Neural cell (in vitro differentiated cells): ENCODE results near the gene SULT1C2. TPM values are rescaled to one million over a fixed set of nuclear protein-coding genes. Genes with fewer than 3 reads are reported as not detected.
"Not testable (repeated sequence)": the region's sequence is repeated elsewhere in the genome, so short reads cannot be mapped to it uniquely, and the experiment has no call there.

ENCODE experiments used
- H2AFZ ChIP-seq: fragments of 200-600, 300-800 bp; sonication (generic), shearing (Covaris generic); 2 replicates; pipeline ENCODE4 v1.6.0; 2014; ENCODE audit warnings: low read depth, mild to moderate bottlenecking, antibody characterized with exemption, low read length, moderate library complexity
- H3F3A ChIP-seq: fragments of 200-600 bp; shearing (Covaris generic); 2 replicates; pipeline ENCODE4 v1.6.1; 2016; ENCODE audit warnings: mild to moderate bottlenecking, moderate library complexity, mixed read lengths, antibody characterized with exemption, low read length; ENCODE audit not compliant: insufficient read depth, poor library complexity, severe bottlenecking
- H3K27ac ChIP-seq: fragments of 200-600, 300-800 bp; sonication (generic), shearing (Covaris generic); 2 replicates; pipeline ENCODE4 v1.5.1; 2014; ENCODE audit warnings: mild to moderate bottlenecking, low read length, moderate library complexity
- H3K27me3 ChIP-seq: fragments of 300-800, 200-600 bp; sonication (generic), shearing (Covaris generic); 2 replicates; pipeline ENCODE4 v1.6.0; 2014; ENCODE audit warnings: mild to moderate bottlenecking, low read depth, low read length, moderate library complexity; ENCODE audit not compliant: insufficient read depth
- H3K36me3 ChIP-seq: fragments of 300-800, 200-600 bp; sonication (generic), shearing (Covaris generic); 2 replicates; pipeline ENCODE4 v1.5.1; 2014; ENCODE audit warnings: mild to moderate bottlenecking, antibody characterized with exemption, low read length, moderate library complexity; ENCODE audit not compliant: insufficient read depth
- H3K4me2 ChIP-seq: fragments of 300-800, 200-600 bp; sonication (generic), shearing (Covaris generic); 2 replicates; pipeline ENCODE4 v1.6.0; 2014; ENCODE audit warnings: mild to moderate bottlenecking, low read length
- H3K4me3 ChIP-seq: fragments of 300-800, 200-600 bp; sonication (generic), shearing (Covaris generic); 2 replicates; pipeline ENCODE4 v1.5.1; 2014; ENCODE audit warnings: mild to moderate bottlenecking, low read length, moderate library complexity
- H3K79me2 ChIP-seq: fragments of 200-600 bp; shearing (Covaris generic); replicated peaks from 2 replicates; pipeline ENCODE4 v1.6.0; 2014; ENCODE audit warnings: mild to moderate bottlenecking, low read length, moderate library complexity; ENCODE audit not compliant: insufficient read depth
- H3K9ac ChIP-seq: fragments of 300-800, 200-600 bp; sonication (generic), shearing (Covaris generic); 2 replicates; pipeline ENCODE4 v1.6.1; 2016; ENCODE audit warnings: mild to moderate bottlenecking, low read length, mixed read lengths
- H3K9me2 ChIP-seq: fragments of 200-600 bp; shearing (Covaris generic); 2 replicates; pipeline ENCODE4 v1.6.1; 2016; ENCODE audit warnings: mild to moderate bottlenecking, low read length, mixed read lengths; ENCODE audit not compliant: insufficient read depth
- H3K9me3 ChIP-seq: fragments of 200-600, 300-800 bp; sonication (generic), shearing (Covaris generic); 2 replicates; pipeline ENCODE4 v1.6.1; 2016; ENCODE audit warnings: mild to moderate bottlenecking, mixed run types, low read length, moderate library complexity, mixed read lengths
- H4K20me1 ChIP-seq: fragments of 200-600 bp; shearing (Covaris generic); 2 replicates; pipeline ENCODE4 v1.6.1; 2016; ENCODE audit warnings: mild to moderate bottlenecking, mixed run types; ENCODE audit not compliant: insufficient read depth
- RAD21 ChIP-seq: fragments of 450-650 bp; conservative IDR thresholded peaks from 2 replicates; pipeline ENCODE4 v1.6.1; 2014; ENCODE audit warnings: antibody characterized with exemption, mild to moderate bottlenecking, moderate library complexity
- SMC3 ChIP-seq: fragments of 450-650 bp; conservative IDR thresholded peaks from 2 replicates; pipeline ENCODE4 v1.6.1; 2014; ENCODE audit warnings: antibody characterized with exemption, mild to moderate bottlenecking, moderate library complexity; ENCODE audit not compliant: poor library complexity
- TAF1 ChIP-seq: IDR thresholded peaks from 2 replicates; pipeline ENCODE4 v1.6.1; 2012; ENCODE audit warnings: low read depth
- polyA plus RNA-seq: library from polyadenylated mRNA; depleted of rRNA; stranded (reverse); fragments of >200 nt; gene quantifications from 2 replicates; pipeline ENCODE4 v1.2.3, GENCODE V29; 2014

The SULT1C2 gene
- polyA plus RNA-seq, 1 donor from 2014 or later, result not detected

DNA sequence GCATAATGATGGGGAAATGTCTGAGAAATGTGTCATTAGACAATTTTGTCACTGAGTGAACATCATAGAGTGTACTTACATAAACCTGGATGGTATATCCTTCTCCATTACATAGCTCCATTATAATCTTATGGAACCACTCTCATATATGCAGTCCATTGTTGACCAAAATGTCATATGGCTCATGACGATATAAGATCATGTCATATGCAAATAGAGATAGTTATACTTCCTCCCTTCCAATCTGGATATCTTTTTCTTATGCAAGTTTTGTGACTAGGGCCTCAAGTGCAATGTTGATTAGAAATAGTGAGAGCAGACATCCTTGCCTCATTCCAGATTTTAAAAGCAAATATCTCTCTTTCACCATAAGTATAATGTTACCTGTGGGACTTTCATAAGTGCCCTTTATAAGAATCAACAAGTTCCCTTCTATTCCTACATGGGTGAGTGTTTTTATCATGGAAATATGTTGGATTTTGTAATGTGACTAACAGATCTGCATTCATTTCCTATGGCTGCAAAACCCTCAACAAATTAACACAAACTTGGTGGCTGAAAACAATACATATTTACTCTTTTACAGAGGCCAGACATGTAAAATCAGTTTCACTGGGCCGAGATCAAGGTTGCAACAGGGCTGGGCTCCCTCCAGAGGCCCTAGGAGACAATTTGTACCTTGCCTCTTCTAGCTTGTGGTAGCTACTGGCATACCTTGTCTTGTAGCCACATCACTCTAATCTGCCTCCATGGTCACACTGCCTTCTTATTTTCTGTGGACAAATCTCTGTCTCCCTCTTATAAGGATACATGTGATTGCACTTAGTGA lies 67.4 kb downstream of the SULT1C2 start:
- Histone ChIP-seq H3K4me3 (no peak overlapping the region), H2AFZ (no peak overlapping the region)

GRCh38 chr2:108359336-108359735 lies 70.6 kb downstream of the SULT1C2 start:
- not testable (repeated sequence) for H3K9me3 ChIP-seq, H3K79me2 ChIP-seq, H3K9me2 ChIP-seq, H3K36me3 ChIP-seq, H3K4me3 ChIP-seq, H2AFZ ChIP-seq, H4K20me1 ChIP-seq, H3K9ac ChIP-seq, H3K27ac ChIP-seq, H3F3A ChIP-seq, H3K27me3 ChIP-seq, H3K4me2 ChIP-seq

More for the DNA sequence above, 67.4 kb downstream of the SULT1C2 start:
- Histone ChIP-seq H4K20me1 (no peaks in the 10 kb centered on the region), H3K9ac (no peak overlapping the region), H3K9me3 (no peaks in the 10 kb centered on the region), H3K79me2 (no peaks in the 10 kb centered on the region), H3K27ac (no peak overlapping the region), H3K9me2 (no peaks in the 10 kb centered on the region), H3K4me2 (no peak overlapping the region), H3K27me3 (no peaks in the 10 kb centered on the region), H3K36me3 (no peaks in the 10 kb centered on the region), H3F3A (no peaks in the 10 kb centered on the region)
- no peak for TF ChIP-seq TAF1
- TF ChIP-seq SMC3, result no peak
- no peak for TF ChIP-seq RAD21

Other genes starting within 250 kb of the SULT1C2 start
- not detected in 2 replicates for gene SULT1C3, start 48.9 kb upstream of the SULT1C2 start, polyA plus RNA-seq
- not detected in 2 replicates for gene SULT1C4, start 89.1 kb downstream of the SULT1C2 start, polyA plus RNA-seq
- 18.6 and 23.6 TPM in 2 replicates for gene GCC2, start 160.3 kb downstream of the SULT1C2 start, polyA plus RNA-seq
- 8.2 and 12.3 TPM in 2 replicates for gene LIMS1, start 245.6 kb downstream of the SULT1C2 start, polyA plus RNA-seq